GM12878 (cell line): ENCODE data around the gene TOE1. TPM values are rescaled to one million over a fixed set of nuclear protein-coding genes. Genes with fewer than 3 reads are reported as not detected.

Source experiments
- ATAC-seq: fragments of 200-7000 bp; cut with Tn5 transposase; 3 replicates; pipeline ENCODE4 v1.9.1; 2020; ENCODE audit warnings: mild to moderate bottlenecking, moderate library complexity
- BruUV-seq: library from RNA; stranded (reverse); fragments of 400-500 nt; replicated peaks from 2 replicates; lab custom pipeline; 2021; lab: Mats Ljungman, UMichigan
- CTCF ChIA-PET: fragments of 300-600 bp; sonication (Branson Sonifier 250); formaldehyde crosslinking; extraction: SDS; loops from one replicate; lab custom pipeline; 2021; ENCODE audit warnings: inconsistent platforms; lab: Yijun Ruan, JAX
- POLR2A ChIA-PET: fragments of 350-600 bp; formaldehyde crosslinking; extraction: SDS; loops from one replicate; lab custom pipeline; 2021; ENCODE audit warnings: inconsistent platforms; lab: Charles Lee
- RAD21 ChIA-PET: fragments of 300-600 bp; sonication (Branson Sonifier 250); formaldehyde crosslinking; loops from one replicate; lab custom pipeline; 2023; ENCODE audit warnings: antibody characterized with exemption; ENCODE audit not compliant: unreplicated experiment; lab: Charles Lee
- SMC1A ChIA-PET: fragments of 300-600 bp; sonication (Branson Sonifier 250); formaldehyde crosslinking; loops from one replicate; lab custom pipeline; 2023; ENCODE audit not compliant: unreplicated experiment, uncharacterized antibody; lab: Charles Lee
- DNase-seq: peaks from one replicate; pipeline ENCODE4 v3.0.0-alpha.2; 2011; ENCODE audit warnings: low read depth, low spot score
- FAIRE-seq: peaks from 3 replicates; lab custom pipeline; 2011; peaks lifted over from hg19 to GRCh38; lab: Jason Lieb, UNC
- H2AFZ ChIP-seq: 2 replicates; pipeline ENCODE4 v1.6.0; 2011; ENCODE audit warnings: low read depth, low read length, control low read depth; ENCODE audit not compliant: control insufficient read depth
- H3K27ac ChIP-seq: 2 replicates; pipeline ENCODE4 v1.5.1; 2011; ENCODE audit warnings: control low read depth; ENCODE audit not compliant: control insufficient read depth, insufficient read depth
- H3K27me3 ChIP-seq, 2 experiments: replicated peaks in 1 of 2; 2 replicates each; pipeline versions ENCODE4 v1.6.0 to v1.6.1; 2011; ENCODE audit warnings: low read length in 1 of 2; ENCODE audit not compliant: control insufficient read depth in 2 of 2, insufficient read depth in 2 of 2
- H3K36me3 ChIP-seq, 2 experiments: 2 replicates each; pipeline ENCODE4 v1.5.1; 2011; ENCODE audit warnings: low read length in 1 of 2; ENCODE audit not compliant: control insufficient read depth in 2 of 2, insufficient read depth in 2 of 2
- H3K4me1 ChIP-seq: 2 replicates; pipeline ENCODE4 v1.6.1; 2011; ENCODE audit warnings: mild to moderate bottlenecking, low read length, moderate library complexity, mixed read lengths; ENCODE audit not compliant: control insufficient read depth, insufficient read depth
- H3K4me2 ChIP-seq: 2 replicates; pipeline ENCODE4 v1.6.0; 2011; ENCODE audit warnings: control low read depth; ENCODE audit not compliant: control insufficient read depth, insufficient read depth
- H3K4me3 ChIP-seq: fragments of 200-600 bp; sonication (generic); 2 replicates; pipeline ENCODE4 v1.5.1; 2016
- H3K79me2 ChIP-seq: 2 replicates; pipeline ENCODE4 v1.6.0; 2011; ENCODE audit warnings: low read length; ENCODE audit not compliant: control insufficient read depth, insufficient read depth
- H3K9ac ChIP-seq: 2 replicates; pipeline ENCODE4 v1.8.0; 2011; ENCODE audit warnings: low read length, control low read depth, mixed read lengths; ENCODE audit not compliant: control insufficient read depth, insufficient read depth
- H3K9me3 ChIP-seq: replicated peaks from 3 replicates; pipeline ENCODE4 v1.5.1; 2011; ENCODE audit warnings: mild to moderate bottlenecking, low read length; ENCODE audit not compliant: control insufficient read depth, insufficient read depth
- H4K20me1 ChIP-seq: 2 replicates; pipeline ENCODE4 v1.6.0; 2011; ENCODE audit not compliant: control insufficient read depth, insufficient read depth
- BRCA1 ChIP-seq: IDR thresholded peaks from 2 replicates; pipeline ENCODE4 v1.6.1; 2011; ENCODE audit warnings: low read depth, low read length, improper control_type of control experiment
- JUND ChIP-seq: IDR thresholded peaks from 2 replicates; pipeline ENCODE4 v1.6.1; 2012; ENCODE audit warnings: low read depth, mild to moderate bottlenecking, low read length, improper control_type of control experiment, moderate library complexity
- MTA2 ChIP-seq: fragments of 450-650 bp; IDR thresholded peaks from 2 replicates; pipeline ENCODE4 v1.6.1; 2016; ENCODE audit warnings: low read depth, mild to moderate bottlenecking, moderate library complexity
- POLR2A ChIP-seq: IDR thresholded peaks from 2 replicates; pipeline ENCODE4 v1.6.1; 2011; ENCODE audit warnings: low read depth, mild to moderate bottlenecking, low read length
- POLR2AphosphoS5 ChIP-seq: IDR thresholded peaks from 2 replicates; pipeline ENCODE4 v1.6.1; 2011; ENCODE audit warnings: mild to moderate bottlenecking, low read length, inconsistent platforms
- SIN3A ChIP-seq: IDR thresholded peaks from 2 replicates; pipeline ENCODE4 v1.6.1; 2012; ENCODE audit warnings: low read depth, low read length, improper control_type of control experiment
- SMC3 ChIP-seq: IDR thresholded peaks from 2 replicates; pipeline ENCODE4 v1.6.1; 2011; ENCODE audit warnings: low read length, improper control_type of control experiment, borderline replicate concordance
- TCF12 ChIP-seq: IDR thresholded peaks from 2 replicates; pipeline ENCODE4 v1.6.1; 2011; ENCODE audit warnings: low read depth, mild to moderate bottlenecking, low read length
- ZNF207 ChIP-seq: fragments of 450-650 bp; IDR thresholded peaks from 2 replicates; pipeline ENCODE4 v1.6.1; 2014; ENCODE audit warnings: antibody characterized with exemption, mild to moderate bottlenecking, borderline replicate concordance
- WGBS: methylation state at CpG from one replicate; pipeline ENCODE4 v1.1.6; 2016; ENCODE audit warnings: low lambda C conversion rate; ENCODE audit not compliant: insufficient replicate concordance, insufficient coverage; ENCODE audit errors: missing lambda C conversion rate; 5-methylcytosine and 5-hydroxymethylcytosine counted together
- in situ Hi-C: fragments of 300-500 bp; cut with MboI; formaldehyde crosslinking; loops from 9 replicates; pipeline ENCODE4 v1.14.3; 2018; ENCODE audit warnings: mixed read lengths
- intact Hi-C: fragments of 100-400 bp; cut with micrococcal nuclease; formaldehyde crosslinking; loops from one replicate; pipeline ENCODE4 v1.14.2; 2022; ENCODE audit not compliant: unreplicated experiment
- polyA plus RNA-seq, 11 experiments: library from polyadenylated mRNA; depleted of rRNA in 4 of 11; unstranded in 6 of 11; stranded (reverse) in 5 of 11; fragments of >200 nt; fragmentation: Nextera tagmentation in 4 of 11; fragmentation: Illumina TruSeq in 1 of 11; extraction: Ambion mirVana in 4 of 11; extraction: Trizol in 1 of 11; gene quantifications; 1 replicate in 1 of 11; 2 replicates in 10 of 11; pipeline versions ENCODE4 v1.2.1 to v1.2.3, GENCODE V29; 2011 to 2016; ENCODE audit warnings: inconsistent platforms in 2 of 11, missing spikeins in 2 of 11, low read depth in 1 of 11
- total RNA-seq, 4 experiments: library from RNA; depleted of rRNA in 3 of 4; stranded (reverse); fragments of >200 nt in 3 of 4; fragmentation: Illumina TruSeq in 1 of 4; extraction: Trizol in 1 of 4; gene quantifications; 2 replicates each; pipeline versions ENCODE4 v1.2.1 to v1.2.3, GENCODE V29; 2013 to 2021
- TF ChIP-seq, protein P1 (sequence below): fragments of 450-650 bp; IDR thresholded peaks from 2 replicates; pipeline ENCODE4 v1.6.1; 2018; ENCODE audit warnings: mild to moderate bottlenecking, low read depth, moderate library complexity; ENCODE audit not compliant: partially characterized antibody

Gene TOE1
- total and polyA plus RNA-seq, 10 of the 15 experiments (the other 5 are each of a cell fraction or from before 2014, with no cell fraction given): 22.7 to 38.0 (median 33.3) TPM

DNA sequence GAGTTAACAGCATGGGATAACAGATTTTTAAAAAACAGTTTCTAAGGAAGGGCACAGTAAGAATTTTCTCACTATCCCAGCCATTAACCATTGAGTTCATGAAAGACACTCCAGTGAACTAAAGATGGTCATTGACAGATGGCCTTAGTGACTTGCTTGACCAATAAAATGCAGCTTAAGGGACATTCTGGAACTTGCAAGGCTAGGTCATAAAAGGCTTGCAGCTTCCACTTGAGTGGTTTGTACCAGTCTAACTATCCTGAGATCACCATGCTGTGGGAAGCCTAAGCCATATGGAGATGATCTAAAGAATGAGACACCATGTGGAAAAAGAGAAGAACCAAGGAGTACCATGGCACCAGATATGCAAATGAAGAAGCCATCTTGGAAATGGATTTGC is 38.2 kb downstream of the TOE1 start (continued):
- TF ChIP-seq JUND: no peak
- TF ChIP-seq POLR2A: no peak
- TF ChIP-seq ZNF207: no peak
- no peak for TF ChIP-seq MTA2
- no peak for TF ChIP-seq POLR2AphosphoS5
- TF ChIP-seq BRCA1: no peak
- TF ChIP-seq SMC3: no peak
- no peak for TF ChIP-seq SIN3A
- TF ChIP-seq TCF12: no peak

DNA sequence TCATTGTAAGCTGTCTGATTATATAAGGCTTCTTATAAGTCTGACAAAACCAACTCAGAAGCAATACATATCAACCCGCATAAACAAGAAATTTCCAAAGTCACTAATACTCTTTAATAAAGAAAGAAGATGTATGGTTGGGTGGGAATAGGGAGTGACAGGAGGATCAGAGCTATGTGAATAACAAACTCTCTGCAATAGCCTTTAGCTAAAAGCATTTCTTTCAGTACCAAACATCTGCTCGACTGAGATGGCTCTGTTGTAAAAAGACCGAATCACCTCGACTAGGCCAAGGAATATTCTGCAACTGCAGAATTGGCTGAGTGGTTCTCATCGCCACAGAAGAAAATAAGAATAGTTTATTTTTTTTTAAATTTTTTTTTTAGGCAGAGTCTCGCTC is 39.6 kb downstream of the TOE1 start:
- no peaks in the 10 kb centered on the region for H3K36me3 ChIP-seq
- no peak overlapping the region for H3K4me2 ChIP-seq
- H3K79me2 ChIP-seq: no peaks in the 10 kb centered on the region
- in situ Hi-C loops: no loop called here
- no peak for ATAC-seq
- intact Hi-C loops: no loop called here
- CTCF ChIA-PET: interaction anchor here (1.3 to 2.3 kb wide), 5 partner anchors 14 to 189 kb away, joined by 4 to 7 read pairs (median 4); no protein-coding TSS in a partner anchor
- RAD21 ChIA-PET: interaction anchor here (0.8 to 1.4 kb wide), 3 partner anchors 9 to 113 kb away, joined by 3 read pairs; no protein-coding TSS in a partner anchor
- POLR2A ChIA-PET: interaction anchor here (0.5 to 0.7 kb wide), 2 partner anchors 86 to 112 kb away, joined by 3 read pairs; no protein-coding TSS in a partner anchor
- 87% methylated on average over 6 of the region's 6 CpGs for WGBS
- no peak overlapping the region for H3K4me3 ChIP-seq
- H3K9me3 ChIP-seq: no peaks in the 10 kb centered on the region; the same call in 2 of the 3 replicates
- SMC1A ChIA-PET: no interaction called here
- no peak overlapping the region for H3K9ac ChIP-seq
- DNase-seq: no peak
- FAIRE-seq: no peak
- H3K4me1 ChIP-seq: peaks cover 23% of the 10 kb centered on the region
- BruUV-seq: no TSS peak
- no peak overlapping the region for H3K27ac ChIP-seq
- TF ChIP-seq, protein P1, sequence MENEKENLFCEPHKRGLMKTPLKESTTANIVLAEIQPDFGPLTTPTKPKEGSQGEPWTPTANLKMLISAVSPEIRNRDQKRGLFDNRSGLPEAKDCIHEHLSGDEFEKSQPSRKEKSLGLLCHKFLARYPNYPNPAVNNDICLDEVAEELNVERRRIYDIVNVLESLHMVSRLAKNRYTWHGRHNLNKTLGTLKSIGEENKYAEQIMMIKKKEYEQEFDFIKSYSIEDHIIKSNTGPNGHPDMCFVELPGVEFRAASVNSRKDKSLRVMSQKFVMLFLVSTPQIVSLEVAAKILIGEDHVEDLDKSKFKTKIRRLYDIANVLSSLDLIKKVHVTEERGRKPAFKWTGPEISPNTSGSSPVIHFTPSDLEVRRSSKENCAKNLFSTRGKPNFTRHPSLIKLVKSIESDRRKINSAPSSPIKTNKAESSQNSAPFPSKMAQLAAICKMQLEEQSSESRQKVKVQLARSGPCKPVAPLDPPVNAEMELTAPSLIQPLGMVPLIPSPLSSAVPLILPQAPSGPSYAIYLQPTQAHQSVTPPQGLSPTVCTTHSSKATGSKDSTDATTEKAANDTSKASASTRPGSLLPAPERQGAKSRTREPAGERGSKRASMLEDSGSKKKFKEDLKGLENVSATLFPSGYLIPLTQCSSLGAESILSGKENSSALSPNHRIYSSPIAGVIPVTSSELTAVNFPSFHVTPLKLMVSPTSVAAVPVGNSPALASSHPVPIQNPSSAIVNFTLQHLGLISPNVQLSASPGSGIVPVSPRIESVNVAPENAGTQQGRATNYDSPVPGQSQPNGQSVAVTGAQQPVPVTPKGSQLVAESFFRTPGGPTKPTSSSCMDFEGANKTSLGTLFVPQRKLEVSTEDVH: no peak
- no peaks in the 10 kb centered on the region for H4K20me1 ChIP-seq
- no peak overlapping the region for H2AFZ ChIP-seq
- no peaks in the 10 kb centered on the region for H3K27me3 ChIP-seq
